A673 (cell line): ENCODE data around the gene LIME1.

Experiments
- EZH2 ChIP-seq: fragments of 200-600 bp; sonication (generic); IDR thresholded peaks from 2 replicates; pipeline ENCODE4 v1.6.1; 2017; ENCODE audit warnings: borderline replicate concordance, low read depth, mild to moderate bottlenecking, mixed read lengths, antibody characterized with exemption, low read length; ENCODE audit not compliant: poor library complexity, severe bottlenecking
- TF ChIP-seq, protein P1 (sequence below): fragments of 300-800, 200-600 bp; sonication (generic); conservative IDR thresholded peaks from 2 replicates; pipeline ENCODE4 v1.5.1; 2017; ENCODE audit warnings: low read depth, mild to moderate bottlenecking, antibody characterized with exemption, low read length, moderate library complexity, mixed read lengths

DNA sequence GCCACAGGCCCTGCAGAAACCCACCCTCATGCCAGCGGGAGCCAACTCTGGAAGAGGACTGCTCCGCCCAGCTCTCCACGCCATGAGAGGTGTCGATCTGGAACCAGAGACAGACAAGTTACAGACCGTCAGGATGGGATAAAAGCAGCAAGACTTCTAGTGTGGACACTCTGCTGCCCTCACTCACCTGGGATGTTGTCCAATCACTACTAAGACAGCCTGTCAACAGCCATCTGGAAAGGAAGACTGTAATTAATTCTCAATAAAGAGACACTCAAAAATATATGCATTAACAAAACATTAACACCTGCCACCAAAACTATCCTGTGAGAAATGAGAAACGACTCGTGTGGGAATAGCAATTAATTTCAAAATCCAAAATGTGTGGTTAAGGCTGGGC is 31.4 kb downstream of the LIME1 start:
- TF ChIP-seq, protein P1, sequence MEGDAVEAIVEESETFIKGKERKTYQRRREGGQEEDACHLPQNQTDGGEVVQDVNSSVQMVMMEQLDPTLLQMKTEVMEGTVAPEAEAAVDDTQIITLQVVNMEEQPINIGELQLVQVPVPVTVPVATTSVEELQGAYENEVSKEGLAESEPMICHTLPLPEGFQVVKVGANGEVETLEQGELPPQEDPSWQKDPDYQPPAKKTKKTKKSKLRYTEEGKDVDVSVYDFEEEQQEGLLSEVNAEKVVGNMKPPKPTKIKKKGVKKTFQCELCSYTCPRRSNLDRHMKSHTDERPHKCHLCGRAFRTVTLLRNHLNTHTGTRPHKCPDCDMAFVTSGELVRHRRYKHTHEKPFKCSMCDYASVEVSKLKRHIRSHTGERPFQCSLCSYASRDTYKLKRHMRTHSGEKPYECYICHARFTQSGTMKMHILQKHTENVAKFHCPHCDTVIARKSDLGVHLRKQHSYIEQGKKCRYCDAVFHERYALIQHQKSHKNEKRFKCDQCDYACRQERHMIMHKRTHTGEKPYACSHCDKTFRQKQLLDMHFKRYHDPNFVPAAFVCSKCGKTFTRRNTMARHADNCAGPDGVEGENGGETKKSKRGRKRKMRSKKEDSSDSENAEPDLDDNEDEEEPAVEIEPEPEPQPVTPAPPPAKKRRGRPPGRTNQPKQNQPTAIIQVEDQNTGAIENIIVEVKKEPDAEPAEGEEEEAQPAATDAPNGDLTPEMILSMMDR: no peak
- no peak for TF ChIP-seq EZH2
